Activated CD8-positive, alpha-beta T cell treated with anti-CD3 and anti-CD28 coated beads for 36 hours (primary cell): ENCODE data around the gene DAPK1. TPM values are rescaled to one million over a fixed set of nuclear protein-coding genes. Genes with fewer than 3 reads are reported as not detected.

Source experiments
- ATAC-seq: fragments of 200-7000 bp; cut with Tn5 transposase; one replicate; pipeline ENCODE4 v1.10.0; 2021; ENCODE audit warnings: mild to moderate bottlenecking, moderate library complexity
- CTCF ChIA-PET: fragments of 350-600 bp; sonication (Branson Sonifier 250); formaldehyde crosslinking; loops from one replicate; lab custom pipeline; 2021; ENCODE audit warnings: antibody characterized with exemption; lab: Charles Lee
- POLR2A ChIA-PET: fragments of 350-600 bp; sonication (Branson Sonifier 250); formaldehyde crosslinking; loops from one replicate; lab custom pipeline; 2021; ENCODE audit warnings: antibody characterized with exemption; lab: Charles Lee
- DNase-seq: peaks from one replicate; pipeline ENCODE4 v3.0.0-alpha.2; 2020
- H3K27ac Mint-ChIP-seq: one replicate; pipeline ENCODE4 v1.8.0; 2021; ENCODE audit warnings: mild to moderate bottlenecking, mixed read lengths
- H3K27me3 Mint-ChIP-seq: one replicate; pipeline ENCODE4 v1.8.0; 2021; ENCODE audit warnings: mixed read lengths
- H3K36me3 Mint-ChIP-seq: one replicate; pipeline ENCODE4 v1.8.0; 2021; ENCODE audit warnings: low read depth, mixed read lengths
- H3K4me1 Mint-ChIP-seq: one replicate; pipeline ENCODE4 v1.8.0; 2021; ENCODE audit warnings: low read depth, mixed read lengths
- H3K4me3 Mint-ChIP-seq: one replicate; pipeline ENCODE4 v1.8.0; 2021; ENCODE audit warnings: mild to moderate bottlenecking, moderate library complexity, mixed read lengths
- H3K9me3 Mint-ChIP-seq: one replicate; pipeline ENCODE4 v1.8.0; 2021; ENCODE audit warnings: mixed read lengths
- CTCF ChIP-seq: fragments of 200-600 bp; IDR thresholded peaks from one replicate; pipeline ENCODE4 v1.8.0; 2022; ENCODE audit warnings: antibody characterized with exemption, mild to moderate bottlenecking
- intact Hi-C: fragments of 100-400 bp; cut with micrococcal nuclease; formaldehyde crosslinking; loops from one replicate; pipeline ENCODE4 v1.10.0; 2022
- total RNA-seq, 2 experiments: library from RNA; stranded (reverse); gene quantifications; one replicate each; pipeline ENCODE4 v1.2.3, GENCODE V29; 2021

Gene DAPK1
- total RNA-seq, 2 experiments from 2014 or later = 1.7 to 2.1 TPM

- POLR2A ChIA-PET = no interaction called here
- Mint-ChIP-seq H3K27ac (no peak overlapping the region), H3K9me3 (no peaks in the 10 kb centered on the region), H3K27me3 (peaks cover 1% of the 10 kb centered on the region), H3K36me3 (no peaks in the 10 kb centered on the region), H3K4me1 (no peaks in the 10 kb centered on the region), H3K4me3 (no peak overlapping the region)
- CTCF ChIA-PET = no interaction called here
- DNase-seq (no peak), ATAC-seq (no peak)
- intact Hi-C loops = no loop called here
- no peak for TF ChIP-seq CTCF
Observed at GRCh38 chr9:87644659-87645058, 147.0 kb downstream of the DAPK1 start.

GRCh38 chr9:87646546-87646945, 148.9 kb downstream of the DAPK1 start:
- POLR2A ChIA-PET = no interaction called here
- Mint-ChIP-seq H3K4me3 (no peak overlapping the region), H3K27me3 (peaks cover 1% of the 10 kb centered on the region), H3K4me1 (no peaks in the 10 kb centered on the region), H3K36me3 (no peaks in the 10 kb centered on the region), H3K9me3 (no peaks in the 10 kb centered on the region), H3K27ac (no peak overlapping the region)
- CTCF ChIA-PET = no interaction called here
- no peak for TF ChIP-seq CTCF
- DNase-seq = no peak
- intact Hi-C loops = no loop called here
- ATAC-seq = no peak

GRCh38 chr9:87647114-87647513, 149.4 kb downstream of the DAPK1 start:
- intact Hi-C loops = no loop called here
- ChIA-PET CTCF (no interaction called here), POLR2A (no interaction called here)
- ATAC-seq (no peak), DNase-seq (no peak)
- no peak for TF ChIP-seq CTCF
- H3K27ac Mint-ChIP-seq = no peak overlapping the region
- H3K4me1 Mint-ChIP-seq = no peaks in the 10 kb centered on the region
- peaks cover 1% of the 10 kb centered on the region for H3K27me3 Mint-ChIP-seq
- H3K9me3 Mint-ChIP-seq = no peaks in the 10 kb centered on the region
- no peaks in the 10 kb centered on the region for H3K36me3 Mint-ChIP-seq
- H3K4me3 Mint-ChIP-seq = no peak overlapping the region

GRCh38 chr9:87648606-87649005, 150.9 kb downstream of the DAPK1 start:
- POLR2A ChIA-PET = no interaction called here
- no peak overlapping the region for H3K27ac Mint-ChIP-seq
- CTCF ChIA-PET = no interaction called here
- no peak for TF ChIP-seq CTCF
- no peaks in the 10 kb centered on the region for H3K9me3 Mint-ChIP-seq
- H3K4me1 Mint-ChIP-seq = no peaks in the 10 kb centered on the region
- intact Hi-C loops = no loop called here
- ATAC-seq = no peak
- H3K4me3 Mint-ChIP-seq = no peak overlapping the region
- H3K27me3 Mint-ChIP-seq = peaks cover 1% of the 10 kb centered on the region
- no peak for DNase-seq
- H3K36me3 Mint-ChIP-seq = no peaks in the 10 kb centered on the region

- Mint-ChIP-seq H3K27ac (no peak overlapping the region), H3K4me3 (no peak overlapping the region), H3K4me1 (no peaks in the 10 kb centered on the region), H3K9me3 (no peaks in the 10 kb centered on the region), H3K36me3 (no peaks in the 10 kb centered on the region), H3K27me3 (peaks cover 1% of the 10 kb centered on the region)
- TF ChIP-seq CTCF = no peak
- intact Hi-C loops = no loop called here
- ChIA-PET POLR2A (no interaction called here), CTCF (no interaction called here)
- no peak for ATAC-seq
- no peak for DNase-seq
Observed at GRCh38 chr9:87650611-87651295, 153.1 kb downstream of the DAPK1 start.
